Loucy (cell line): ENCODE data around the gene PAXIP1.

Experiments used
- H2AFZ ChIP-seq: fragments of 200-600 bp; sonication (generic); 2 replicates; pipeline ENCODE4 v1.6.0; 2016; ENCODE audit warnings: antibody characterized with exemption, mild to moderate bottlenecking, low read length, moderate library complexity
- H3F3A ChIP-seq: fragments of 200-600 bp; 2 replicates; pipeline ENCODE4 v1.6.0; 2016; ENCODE audit warnings: antibody characterized with exemption, low read depth, mild to moderate bottlenecking
- H3K27me3 ChIP-seq: fragments of 200-600 bp; sonication (generic); 2 replicates; pipeline ENCODE4 v1.6.1; 2014; ENCODE audit warnings: low read length, mild to moderate bottlenecking; ENCODE audit not compliant: insufficient read depth, poor library complexity, severe bottlenecking
- H3K36me3 ChIP-seq: fragments of 200-600 bp; sonication (generic); 2 replicates; pipeline ENCODE4 v1.6.1; 2016; ENCODE audit warnings: low read length; ENCODE audit not compliant: insufficient read depth
- H3K4me1 ChIP-seq: fragments of 200-600 bp; sonication (generic); 2 replicates; pipeline ENCODE4 v1.5.1; 2014; ENCODE audit warnings: low read length, mild to moderate bottlenecking; ENCODE audit not compliant: insufficient read depth, poor library complexity, severe bottlenecking
- H3K4me2 ChIP-seq: fragments of 200-600 bp; sonication (generic); 2 replicates; pipeline ENCODE4 v1.6.0; 2014; ENCODE audit warnings: antibody characterized with exemption, low read length, low read depth, mild to moderate bottlenecking; ENCODE audit not compliant: poor library complexity, severe bottlenecking
- H3K4me3 ChIP-seq: fragments of 200-600 bp; sonication (generic); 2 replicates; pipeline ENCODE4 v1.5.1; 2014; ENCODE audit warnings: low read length, mild to moderate bottlenecking, mixed read lengths; ENCODE audit not compliant: poor library complexity, severe bottlenecking
- H3K79me2 ChIP-seq: fragments of 200-600 bp; sonication (generic); 2 replicates; pipeline ENCODE4 v1.6.1; 2014; ENCODE audit warnings: low read length; ENCODE audit not compliant: insufficient read depth
- H3K9ac ChIP-seq: fragments of 200-600 bp; sonication (generic); 2 replicates; pipeline ENCODE4 v1.6.0; 2014; ENCODE audit warnings: mild to moderate bottlenecking, low read depth, low read length, moderate library complexity; ENCODE audit not compliant: poor library complexity, severe bottlenecking
- H3K9me2 ChIP-seq: fragments of 200-600 bp; sonication (generic); replicated peaks from 2 replicates; pipeline ENCODE4 v1.6.1; 2016; ENCODE audit warnings: low read depth, low read length, mixed read lengths
- H3K9me3 ChIP-seq: fragments of 200-600 bp; sonication (generic); 2 replicates; pipeline ENCODE4 v1.6.1; 2014; ENCODE audit warnings: mild to moderate bottlenecking, antibody characterized with exemption, low read length, low read depth; ENCODE audit not compliant: insufficient read depth
- H4K20me1 ChIP-seq: fragments of 200-600 bp; sonication (generic); 2 replicates; pipeline ENCODE4 v1.6.0; 2014; ENCODE audit warnings: antibody characterized with exemption, low read length, mild to moderate bottlenecking; ENCODE audit not compliant: insufficient read depth, poor library complexity, severe bottlenecking
- CTCF ChIP-seq: fragments of 200-600 bp; sonication (generic); conservative IDR thresholded peaks from 2 replicates; pipeline ENCODE4 v1.5.1; 2014; ENCODE audit warnings: mild to moderate bottlenecking, antibody characterized with exemption, low read length
- EZH2phosphoT487 ChIP-seq: fragments of 200-600 bp; IDR thresholded peaks from 2 replicates; pipeline ENCODE4 v1.6.1; 2018; ENCODE audit warnings: antibody characterized with exemption, mild to moderate bottlenecking, moderate library complexity, borderline replicate concordance

The PAXIP1 gene

GRCh38 chr7:154956427-154956826 is 46.5 kb downstream of the PAXIP1 start:
- no peaks in the 10 kb centered on the region for H3K9me3 ChIP-seq
- no peaks in the 10 kb centered on the region for H3K4me1 ChIP-seq
- H3K9ac ChIP-seq, result no peak overlapping the region
- no peak overlapping the region for H3K4me3 ChIP-seq
- no peaks in the 10 kb centered on the region for H3K27me3 ChIP-seq
- peaks cover 2% of the 10 kb centered on the region for H4K20me1 ChIP-seq
- no peak overlapping the region for H2AFZ ChIP-seq
- no peaks in the 10 kb centered on the region for H3F3A ChIP-seq
- H3K79me2 ChIP-seq, result no peaks in the 10 kb centered on the region
- H3K4me2 ChIP-seq, result no peak overlapping the region
- H3K36me3 ChIP-seq, result peaks cover 86% of the 10 kb centered on the region; the same call in 1 of the 2 replicates
- TF ChIP-seq EZH2phosphoT487 (no peak), CTCF (no peak)
- H3K9me2 ChIP-seq, result no peaks in the 10 kb centered on the region

- no peak overlapping the region for H3K4me3 ChIP-seq
- H3K36me3 ChIP-seq, result peaks cover 78% of the 10 kb centered on the region; the same call in 1 of the 2 replicates
- H3K9me3 ChIP-seq, result no peaks in the 10 kb centered on the region
- H3K9ac ChIP-seq, result no peak overlapping the region
- H3K27me3 ChIP-seq, result no peaks in the 10 kb centered on the region
- H2AFZ ChIP-seq, result no peak overlapping the region
- H3K79me2 ChIP-seq, result no peaks in the 10 kb centered on the region
- H4K20me1 ChIP-seq, result peaks cover 2% of the 10 kb centered on the region
- H3K4me2 ChIP-seq, result no peak overlapping the region
- H3F3A ChIP-seq, result no peaks in the 10 kb centered on the region
- no peaks in the 10 kb centered on the region for H3K9me2 ChIP-seq
- H3K4me1 ChIP-seq, result no peaks in the 10 kb centered on the region
- TF ChIP-seq EZH2phosphoT487 (no peak), CTCF (peak; percentile 84)
Observed at GRCh38 chr7:154953006-154953684, 49.8 kb downstream of the PAXIP1 start.

- Histone ChIP-seq H3K9ac (no peak overlapping the region), H3K4me3 (no peak overlapping the region), H3K27me3 (no peaks in the 10 kb centered on the region), H2AFZ (no peak overlapping the region), H3K4me2 (no peak overlapping the region), H3K79me2 (no peaks in the 10 kb centered on the region), H3K36me3 (peaks cover 81% of the 10 kb centered on the region; the same call in 1 of the 2 replicates), H4K20me1 (peaks cover 2% of the 10 kb centered on the region), H3K9me2 (no peaks in the 10 kb centered on the region), H3K9me3 (no peaks in the 10 kb centered on the region), H3F3A (no peaks in the 10 kb centered on the region), H3K4me1 (no peaks in the 10 kb centered on the region)
- no peak for TF ChIP-seq CTCF
- TF ChIP-seq EZH2phosphoT487, result no peak
Observed at GRCh38 chr7:154950960-154951359, 52.0 kb downstream of the PAXIP1 start.
